ENCODE data around the gene ANKS1B.

- TF ChIP-seq, protein P1, sequence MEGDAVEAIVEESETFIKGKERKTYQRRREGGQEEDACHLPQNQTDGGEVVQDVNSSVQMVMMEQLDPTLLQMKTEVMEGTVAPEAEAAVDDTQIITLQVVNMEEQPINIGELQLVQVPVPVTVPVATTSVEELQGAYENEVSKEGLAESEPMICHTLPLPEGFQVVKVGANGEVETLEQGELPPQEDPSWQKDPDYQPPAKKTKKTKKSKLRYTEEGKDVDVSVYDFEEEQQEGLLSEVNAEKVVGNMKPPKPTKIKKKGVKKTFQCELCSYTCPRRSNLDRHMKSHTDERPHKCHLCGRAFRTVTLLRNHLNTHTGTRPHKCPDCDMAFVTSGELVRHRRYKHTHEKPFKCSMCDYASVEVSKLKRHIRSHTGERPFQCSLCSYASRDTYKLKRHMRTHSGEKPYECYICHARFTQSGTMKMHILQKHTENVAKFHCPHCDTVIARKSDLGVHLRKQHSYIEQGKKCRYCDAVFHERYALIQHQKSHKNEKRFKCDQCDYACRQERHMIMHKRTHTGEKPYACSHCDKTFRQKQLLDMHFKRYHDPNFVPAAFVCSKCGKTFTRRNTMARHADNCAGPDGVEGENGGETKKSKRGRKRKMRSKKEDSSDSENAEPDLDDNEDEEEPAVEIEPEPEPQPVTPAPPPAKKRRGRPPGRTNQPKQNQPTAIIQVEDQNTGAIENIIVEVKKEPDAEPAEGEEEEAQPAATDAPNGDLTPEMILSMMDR (conservative IDR thresholded peaks at IDR 0.05; ENCODE audit: low read length), result no peak
- TF ChIP-seq EZH2phosphoT487 (IDR thresholded peaks at IDR 0.05; ENCODE audit: borderline replicate concordance), result no peak
Observed at GRCh38 chr12:99455350-99456035, 529.2 kb downstream of the ANKS1B start.
